NCI-H748 (cell line): Measurements from ENCODE around the gene FRMD4A.

ENCODE experiments used
- DNase-seq: peaks from one replicate; lab custom pipeline; 2025; ENCODE audit not compliant: unreplicated experiment; lab: John Stamatoyannopoulos, UW

Gene FRMD4A

DNA sequence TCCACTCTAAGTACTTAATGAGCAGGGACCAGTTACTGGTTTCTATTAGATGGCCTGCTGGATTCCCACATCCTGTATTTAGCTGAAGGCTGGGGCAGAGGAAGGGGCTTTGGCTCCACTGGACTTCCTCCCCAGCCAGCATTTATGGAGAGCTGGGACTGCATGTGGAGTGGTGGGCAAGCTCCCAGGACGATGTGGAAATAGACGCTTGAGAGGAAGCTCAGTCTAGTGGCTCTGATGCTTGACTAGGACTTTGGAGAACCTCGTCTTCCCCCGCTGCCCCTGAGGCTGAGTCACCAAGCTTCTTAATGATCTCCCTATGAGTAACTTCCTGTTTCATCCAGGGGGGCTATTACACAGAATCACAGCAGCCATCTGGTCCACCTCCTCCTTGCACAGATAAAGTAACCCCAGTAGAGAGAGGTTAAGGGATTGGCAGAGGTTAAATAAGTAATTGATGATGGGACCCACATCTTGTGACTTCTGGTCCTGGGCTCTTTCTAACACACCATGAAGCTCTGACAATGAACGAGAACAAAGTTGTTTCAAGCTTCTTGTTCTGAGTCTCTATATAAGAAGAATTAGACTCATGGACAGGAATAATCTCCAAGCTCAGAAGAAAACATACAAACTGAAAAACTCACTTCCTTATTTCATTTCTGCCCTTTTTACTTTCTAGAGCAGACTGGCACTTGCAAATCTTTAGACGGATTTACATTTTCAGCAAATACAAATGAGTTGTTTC is 617.7 kb downstream of the FRMD4A start:
- no peak for DNase-seq

DNA sequence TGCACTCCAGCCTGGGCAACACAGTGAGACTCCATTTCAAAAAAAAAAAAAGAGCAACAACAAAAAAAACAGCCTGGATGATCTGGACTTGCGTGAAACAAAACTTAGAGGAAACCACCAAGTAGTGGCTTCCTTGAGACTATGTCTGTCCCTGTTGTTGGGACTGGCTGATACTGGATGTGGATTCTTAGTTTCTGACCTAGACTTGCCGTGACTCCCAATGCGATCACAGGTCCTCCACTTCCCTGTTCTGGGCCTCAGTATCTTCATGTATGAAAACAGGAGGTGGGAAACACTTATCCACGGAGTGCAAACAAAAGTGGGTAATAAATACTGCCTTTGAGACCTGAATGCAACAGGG is 618.3 kb downstream of the FRMD4A start:
- DNase-seq: peak; percentile 3

DNA sequence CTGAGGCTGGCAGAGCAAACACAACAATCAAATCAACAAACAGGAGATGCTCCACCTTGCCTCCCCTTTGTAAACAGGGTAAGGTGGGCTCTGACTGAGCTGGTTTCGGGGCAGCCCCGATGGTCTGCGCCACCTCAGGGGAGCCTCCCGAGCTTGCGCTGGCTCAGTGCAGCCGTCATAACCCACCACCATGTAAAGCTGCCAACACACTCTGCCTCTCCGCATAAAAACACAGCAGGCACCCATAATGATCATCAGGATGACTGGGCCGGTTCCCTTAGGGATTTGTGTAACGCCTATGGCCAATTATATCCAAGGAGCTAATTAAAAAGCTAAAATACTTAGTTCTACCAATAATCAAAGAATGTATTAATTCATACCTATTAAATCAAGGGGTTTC is 619.4 kb downstream of the FRMD4A start:
- DNase-seq: no peak

DNA sequence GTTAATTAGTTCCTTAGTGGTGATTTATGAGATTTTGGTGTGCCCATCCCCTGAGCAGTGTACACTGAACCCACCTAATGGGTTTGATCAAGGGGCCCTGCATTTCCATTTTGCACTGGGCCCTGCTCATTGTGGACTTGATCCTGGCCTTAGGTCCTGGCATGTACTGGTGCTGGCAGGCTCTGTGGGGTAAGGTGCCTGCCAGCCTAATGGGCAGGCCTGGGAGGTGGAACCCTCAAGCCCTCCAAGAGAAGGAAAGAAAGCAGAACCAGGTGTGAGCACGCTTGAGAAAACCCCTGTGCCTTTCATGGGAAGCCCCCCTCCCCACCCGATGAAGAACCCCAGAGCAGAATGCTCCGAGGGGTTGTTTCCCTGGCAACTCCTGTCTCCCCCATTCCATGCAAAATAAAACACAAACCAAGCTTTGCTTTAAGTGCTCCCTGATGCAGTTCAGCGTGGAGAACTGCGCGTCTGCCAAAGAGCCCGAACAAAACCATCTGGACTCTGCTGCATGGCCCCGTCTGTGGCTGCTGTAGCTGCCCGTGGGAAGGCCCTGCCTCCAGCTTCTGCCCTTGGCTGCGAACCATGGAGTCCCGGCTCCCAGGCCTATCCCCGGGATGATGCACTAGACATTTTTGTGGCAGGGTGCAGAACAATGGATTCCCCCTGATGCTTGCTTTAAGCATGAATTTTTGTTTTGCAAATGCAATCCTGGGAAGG is 620.6 kb downstream of the FRMD4A start:
- no peak for DNase-seq

DNA sequence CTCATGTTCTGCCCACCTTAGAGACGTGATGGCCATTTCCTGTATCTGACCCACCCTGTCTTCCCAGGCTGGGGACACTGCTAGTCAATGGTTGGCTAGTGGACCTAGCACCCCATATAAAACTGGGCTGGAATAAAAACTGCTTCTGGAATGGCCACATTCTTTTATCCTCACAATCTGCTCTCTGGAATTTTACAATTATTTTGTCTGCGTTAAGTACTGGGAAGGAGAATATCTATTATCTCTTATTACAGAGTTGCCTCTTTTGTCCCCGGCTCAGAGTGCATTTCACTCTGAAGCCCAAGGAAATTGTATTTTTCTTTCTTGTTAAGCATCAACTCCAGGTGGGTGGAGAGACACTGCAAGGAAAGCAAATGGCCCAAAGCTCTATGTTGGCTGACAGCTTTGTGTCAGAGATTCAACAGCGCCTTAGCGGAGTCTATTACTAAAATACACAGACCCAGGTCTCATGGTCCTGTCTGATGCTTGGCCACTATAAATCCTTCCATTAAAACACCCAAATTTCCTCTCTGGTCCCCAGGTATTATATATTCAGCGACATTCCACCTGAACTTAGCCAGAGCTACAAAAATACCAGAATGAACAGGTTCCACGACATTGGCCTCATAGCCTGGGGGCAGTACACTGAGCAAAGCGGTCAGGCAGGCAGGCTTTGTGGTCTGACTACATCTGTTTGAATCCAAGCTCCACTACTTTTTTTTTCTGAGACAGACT is 622.3 kb downstream of the FRMD4A start:
- DNase-seq: peak; percentile 31

DNA sequence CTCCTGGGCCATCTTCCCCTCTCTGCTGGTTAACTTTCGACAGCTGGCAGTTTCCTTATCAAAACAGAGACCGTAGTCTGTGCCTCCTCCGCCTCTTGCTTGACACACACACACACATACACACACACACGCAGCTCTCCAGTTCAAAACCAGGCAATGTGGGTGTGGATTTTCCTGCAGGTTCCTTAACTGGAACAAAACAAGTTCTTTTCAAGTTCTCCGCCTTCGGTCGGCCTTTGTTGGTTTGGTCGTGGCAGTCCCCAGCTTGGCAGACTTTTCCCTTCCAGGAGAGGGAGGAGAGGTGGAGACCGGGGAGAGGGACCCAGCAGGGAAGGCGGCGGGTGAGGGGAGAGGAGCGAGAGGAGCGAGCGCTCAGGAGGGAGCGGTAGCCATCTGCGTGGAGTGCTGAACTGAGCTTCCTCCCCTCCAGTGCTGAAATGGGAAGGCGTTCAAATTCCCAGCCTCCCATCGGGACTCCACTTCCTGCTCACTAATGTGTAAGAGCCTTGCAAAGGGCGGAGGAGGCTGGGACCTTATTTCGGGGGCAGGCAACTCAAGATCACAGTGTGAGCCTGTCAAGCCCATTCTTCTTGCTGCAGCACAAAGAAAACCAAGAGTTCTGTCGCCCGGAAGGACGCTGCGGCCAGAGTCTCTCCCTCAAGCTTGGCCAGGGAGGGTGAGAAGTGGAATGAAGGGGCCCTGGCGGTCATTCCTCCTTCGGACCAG is 623.4 kb downstream of the FRMD4A start:
- DNase-seq: no peak

DNA sequence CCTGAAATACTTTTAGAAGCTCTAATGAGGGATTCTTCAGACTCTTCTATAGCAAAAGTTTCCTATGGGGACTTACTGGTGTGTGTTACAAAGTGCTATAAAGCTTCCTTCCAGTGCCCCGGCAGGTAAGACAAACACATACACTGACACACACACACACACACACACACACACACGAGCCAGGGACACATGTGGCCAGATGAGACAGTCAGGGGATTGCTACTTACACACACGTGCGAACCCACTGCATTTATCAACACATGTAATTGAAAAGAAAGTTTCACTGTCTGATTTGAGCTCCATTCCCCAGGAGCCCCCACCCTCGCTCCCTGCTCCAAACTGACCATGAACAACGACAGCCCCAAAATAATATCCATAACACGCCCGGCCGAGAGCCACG is 624.1 kb downstream of the FRMD4A start:
- no peak for DNase-seq

DNA sequence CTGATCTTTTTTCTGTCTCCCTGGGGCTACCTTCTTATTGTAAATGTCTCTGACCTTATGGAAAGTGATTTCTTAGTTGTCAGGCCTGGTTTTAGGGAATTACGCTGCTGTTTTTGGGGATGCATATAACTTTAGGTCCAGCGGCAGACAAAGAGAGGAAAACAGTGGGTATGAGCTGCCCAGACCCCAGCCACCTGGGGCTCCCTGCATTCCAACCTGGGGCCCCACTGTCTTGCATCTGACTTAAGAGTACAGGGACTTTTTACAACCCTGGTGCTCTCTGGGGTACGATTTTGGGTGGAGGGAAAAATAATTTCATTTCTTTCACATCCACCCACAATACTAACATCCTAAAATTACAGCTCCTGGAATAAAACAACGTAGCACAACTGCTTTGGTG is 624.5 kb downstream of the FRMD4A start:
- DNase-seq: no peak

DNA sequence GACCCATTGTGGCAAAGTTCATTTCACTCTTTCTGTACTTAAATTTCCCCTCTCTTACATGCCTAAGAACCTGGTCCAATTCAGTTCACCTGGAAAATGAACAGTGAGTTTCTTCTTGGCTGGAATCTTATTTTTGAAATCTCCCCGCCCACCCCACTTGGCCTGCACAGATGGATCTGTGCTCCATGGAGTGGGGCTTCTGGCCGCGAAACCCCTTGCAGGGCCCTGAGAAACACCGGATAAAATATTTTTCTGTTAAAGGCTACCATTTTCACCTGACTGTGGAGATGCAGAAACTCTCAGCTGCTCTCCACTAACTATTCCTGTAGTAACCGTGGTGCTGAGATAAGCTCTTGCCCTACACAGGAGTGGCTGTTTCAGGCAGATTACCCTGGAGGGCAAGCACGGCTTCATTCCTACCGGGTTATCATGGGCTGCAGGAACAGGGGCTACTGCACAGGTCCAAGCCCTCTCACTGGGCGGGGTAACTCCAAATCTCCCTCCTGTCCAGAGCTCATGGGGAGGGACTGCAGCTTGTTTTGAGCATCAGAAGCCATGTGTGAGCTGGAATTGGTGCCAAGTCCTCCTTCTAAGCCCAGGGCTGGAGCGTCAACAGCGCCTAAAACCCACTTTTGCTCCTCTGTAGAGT is 625.1 kb downstream of the FRMD4A start:
- DNase-seq: no peak

DNA sequence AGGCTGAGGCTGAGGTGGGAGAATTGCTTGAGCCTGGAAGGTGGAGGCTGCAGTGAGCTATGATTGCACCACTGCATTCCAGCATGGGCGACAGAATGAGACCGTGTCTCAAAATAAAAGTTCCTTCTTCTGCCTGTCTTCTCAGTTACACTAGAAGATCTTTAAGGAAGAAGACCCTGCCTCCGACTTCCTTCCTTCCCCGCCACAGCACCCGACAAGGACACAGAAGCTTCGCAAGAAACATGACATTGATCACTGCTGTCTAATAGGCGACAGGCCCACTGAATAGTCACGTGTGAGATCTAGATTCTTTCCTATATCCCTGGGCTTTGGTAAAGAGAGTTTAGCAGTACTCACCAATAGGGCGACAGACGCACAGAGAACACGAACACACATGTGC is 625.8 kb downstream of the FRMD4A start:
- no peak for DNase-seq

DNA sequence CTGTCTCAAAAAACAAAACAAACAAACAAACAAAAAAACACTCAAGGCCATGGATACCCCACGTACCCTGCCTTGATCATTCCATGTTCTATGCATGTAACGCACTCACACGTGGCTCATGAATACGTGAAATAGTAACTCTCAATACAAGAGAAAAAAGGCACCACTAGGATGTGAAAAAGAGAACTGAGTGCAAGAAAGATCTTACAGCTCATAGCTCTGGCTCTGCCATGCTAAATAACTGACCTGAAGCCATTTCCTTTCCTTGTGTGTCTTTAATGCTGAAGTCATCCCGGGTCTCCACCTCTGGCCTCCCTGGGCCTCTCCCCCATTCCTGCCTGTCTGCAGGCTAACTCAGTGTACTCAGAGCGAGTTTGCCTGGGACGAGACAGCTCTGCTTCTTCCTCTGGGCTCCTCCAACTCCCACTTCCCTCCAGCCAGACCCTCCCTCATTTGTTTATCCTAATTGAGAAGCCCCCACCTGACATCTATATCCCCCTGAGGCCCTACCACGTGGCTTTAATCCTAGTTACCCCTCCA is 626.7 kb downstream of the FRMD4A start:
- DNase-seq: no peak

DNA sequence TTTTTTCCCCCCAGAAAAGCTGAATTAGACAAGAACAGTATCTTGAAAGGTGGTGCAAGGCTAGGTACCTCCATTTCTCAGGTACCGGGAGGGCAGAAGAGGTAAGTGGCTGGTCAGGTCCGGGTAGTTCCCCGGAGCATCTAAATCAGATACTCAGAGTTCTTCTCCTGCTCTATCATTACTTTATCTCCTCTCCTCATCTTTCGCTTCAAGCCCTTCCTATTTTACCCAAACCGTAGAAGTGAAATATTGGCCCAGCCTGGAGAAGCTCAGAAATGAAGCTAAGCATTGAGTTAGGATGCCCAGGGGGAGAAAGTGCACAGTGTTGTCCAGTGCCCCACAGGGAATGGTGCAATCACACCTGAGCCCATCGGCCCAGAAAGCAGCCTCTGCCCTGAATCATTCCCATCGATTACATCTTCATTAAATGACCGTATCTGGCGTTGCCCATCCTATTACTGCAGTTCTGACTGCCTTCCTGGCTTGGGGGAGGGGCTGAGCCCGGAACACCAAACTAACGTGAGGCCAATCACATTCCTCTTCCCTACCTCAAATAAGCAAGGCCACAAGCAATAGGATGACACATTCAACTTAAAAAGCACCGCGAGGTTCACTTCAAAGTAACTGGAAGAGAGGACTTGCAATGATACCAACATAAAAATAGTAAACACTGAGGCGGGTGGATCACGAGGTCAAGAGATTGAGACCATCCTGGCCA is 627.5 kb downstream of the FRMD4A start:
- no peak for DNase-seq

DNA sequence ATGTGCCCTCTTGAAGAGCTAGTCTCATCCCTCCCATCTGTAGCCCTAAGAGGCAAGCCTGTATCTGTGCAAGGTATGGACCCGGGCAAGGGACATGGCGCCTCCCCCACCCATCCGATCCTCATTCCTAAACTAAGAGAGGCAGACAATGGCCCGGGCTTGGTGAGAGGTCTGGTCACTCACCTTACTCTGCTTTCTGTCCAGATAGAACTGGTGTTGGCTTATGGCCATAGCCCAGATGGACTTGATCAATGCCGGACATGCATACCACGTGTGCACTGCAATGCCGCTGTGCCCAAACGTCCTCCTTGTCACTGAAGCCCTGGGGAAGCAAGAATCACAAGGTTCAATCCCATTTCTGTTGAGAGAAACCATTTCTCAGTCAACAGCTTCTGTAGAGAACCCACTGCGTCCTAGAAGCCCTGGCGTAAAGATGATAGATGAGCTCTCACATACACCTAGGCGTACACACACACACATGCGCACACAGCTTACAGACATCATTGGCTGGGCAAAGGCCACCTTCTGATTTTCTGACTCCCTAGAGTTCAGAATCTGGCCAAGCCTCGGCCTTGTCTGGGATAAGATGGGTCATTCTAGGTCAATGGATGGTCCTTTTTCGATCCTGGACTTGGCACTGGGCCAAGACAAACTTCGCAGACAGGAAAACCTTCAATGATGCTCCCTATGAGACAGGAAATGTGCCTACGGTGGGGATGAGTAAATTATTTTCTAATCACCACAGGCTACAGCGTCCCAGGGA is 629.4 kb downstream of the FRMD4A start:
- DNase-seq: peak; percentile 53

DNA sequence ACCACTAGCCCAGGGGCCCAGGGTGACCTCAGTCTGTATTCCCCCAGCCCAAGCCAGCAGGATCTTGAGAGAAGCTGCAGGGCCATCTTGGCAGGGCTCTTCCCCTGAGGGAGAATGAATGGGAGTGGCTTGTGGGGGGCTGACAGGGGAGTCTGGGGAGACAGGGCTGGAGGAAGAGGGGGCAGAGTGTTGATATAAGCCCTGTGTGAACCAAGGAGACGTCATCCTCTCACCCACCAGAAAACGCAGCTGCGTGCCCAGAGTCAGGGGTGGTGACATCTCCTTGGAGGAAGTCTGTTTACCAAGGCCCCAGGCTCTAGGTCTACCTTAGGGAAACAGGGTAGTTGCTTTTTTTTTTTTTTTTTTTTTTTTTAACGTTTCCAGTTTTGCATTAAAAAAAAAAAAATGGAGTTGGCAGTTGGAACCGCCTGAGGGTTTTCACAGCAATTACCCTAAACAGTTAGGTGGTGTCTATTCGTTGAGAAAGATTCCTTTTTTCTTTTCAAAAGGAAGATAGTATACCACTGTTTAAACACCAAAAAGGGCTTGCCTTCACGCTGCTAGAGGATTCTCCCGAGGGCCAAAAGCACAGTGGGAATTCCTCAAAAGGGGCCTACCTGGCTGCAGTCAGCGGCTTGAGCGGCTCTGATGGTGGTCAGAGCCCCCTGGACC is 630.1 kb downstream of the FRMD4A start:
- DNase-seq: no peak

DNA sequence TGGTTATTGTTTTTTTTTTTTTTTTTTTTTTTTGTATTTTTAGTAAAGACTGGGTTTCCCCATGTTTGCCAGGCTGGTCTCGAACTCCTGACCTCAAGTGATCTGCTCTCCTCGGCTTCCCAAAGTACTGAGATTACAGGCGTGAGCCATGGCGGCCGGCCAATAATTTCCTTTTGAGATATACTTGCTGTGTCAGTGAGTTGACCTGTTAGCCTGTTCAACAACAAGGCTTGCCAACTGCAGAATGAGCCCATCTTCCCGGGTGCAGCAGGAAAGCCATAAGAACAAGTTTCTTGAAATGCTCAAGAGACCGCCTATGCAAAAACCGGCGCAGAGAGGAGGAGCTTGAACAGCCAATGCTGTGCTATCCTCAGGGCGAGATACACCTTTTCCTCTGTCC is 631.5 kb downstream of the FRMD4A start:
- DNase-seq: no peak

DNA sequence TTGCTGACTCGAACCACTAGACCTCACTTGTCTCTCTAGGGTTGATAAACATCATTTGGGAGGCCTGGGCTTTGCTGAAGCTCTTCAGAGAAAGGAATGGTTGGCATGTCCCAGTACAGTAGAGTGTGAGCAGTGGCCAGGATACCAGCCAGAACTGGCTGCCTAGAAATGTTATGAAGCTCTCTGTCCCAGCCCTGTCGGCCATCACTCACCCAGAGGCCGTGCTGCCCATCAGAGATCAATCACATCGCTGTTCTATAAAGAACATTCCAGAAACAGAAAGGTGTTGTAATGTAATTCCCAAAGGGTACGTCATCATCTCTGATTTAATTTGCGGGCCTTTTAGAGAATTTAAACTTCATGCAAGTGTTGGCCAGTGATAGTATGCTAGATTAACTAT is 632.5 kb downstream of the FRMD4A start:
- DNase-seq: no peak

DNA sequence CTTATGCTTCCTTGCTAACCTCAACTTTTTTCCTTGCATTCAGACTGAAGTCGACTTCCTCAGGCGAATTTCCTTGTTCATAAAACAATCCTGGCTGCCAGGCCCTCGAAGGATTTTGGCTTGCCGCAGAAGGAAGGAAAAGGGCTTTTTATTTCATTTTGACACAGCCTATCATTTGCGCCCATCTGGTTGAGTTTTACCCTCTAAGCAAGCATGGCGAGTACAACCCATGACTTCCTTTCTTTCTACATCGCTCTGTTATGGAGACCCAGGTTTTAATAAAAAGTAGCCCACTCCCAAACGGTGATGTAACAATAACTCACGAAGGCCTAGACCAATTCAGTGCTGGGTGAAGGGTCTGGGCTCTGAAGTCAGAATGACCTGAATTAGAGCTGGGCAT is 634.7 kb downstream of the FRMD4A start:
- no peak for DNase-seq

DNA sequence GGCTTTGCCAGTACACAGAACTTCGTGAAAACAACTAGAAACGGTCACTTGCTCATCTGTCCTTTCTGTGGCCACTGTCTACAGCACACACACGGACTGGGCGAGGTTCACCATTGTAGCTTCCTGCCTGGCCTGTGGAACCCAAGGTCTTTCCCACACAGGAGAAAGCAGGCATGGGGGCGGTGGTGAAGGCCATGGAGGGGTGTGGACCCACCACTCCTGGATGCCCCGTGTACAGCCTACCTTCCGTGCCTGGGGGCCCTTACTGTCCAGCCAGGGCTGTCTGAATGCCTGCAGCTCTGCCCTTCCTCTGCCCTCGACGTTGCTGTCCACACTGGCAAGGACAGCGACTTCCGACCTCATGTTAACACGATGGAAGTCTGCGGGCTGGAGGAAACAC is 635.1 kb downstream of the FRMD4A start:
- no peak for DNase-seq
